ENCODE results near the gene PHLDB3.

PHLDB3 gene

DNA sequence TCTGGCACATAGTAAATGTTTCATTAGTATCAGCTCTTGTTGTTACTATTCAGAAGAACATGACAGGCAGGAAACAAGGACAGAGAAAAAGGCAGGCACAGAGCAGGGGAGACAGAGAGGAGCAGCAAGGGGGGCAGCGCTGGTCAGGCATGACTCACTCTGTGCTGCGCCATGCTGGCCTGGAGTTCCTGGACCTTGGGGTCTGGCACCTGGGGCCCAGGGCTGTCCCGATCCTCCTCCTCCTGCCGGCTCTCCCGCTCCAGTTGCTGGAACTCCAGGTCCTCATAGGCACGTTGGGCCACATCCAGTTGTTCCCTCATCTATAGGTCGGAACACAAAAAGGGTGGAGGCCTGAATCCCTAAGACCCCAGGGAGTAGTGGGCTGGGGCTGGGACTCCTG, 7.6 kb downstream of the PHLDB3 start:
- no peak for DNase-seq

DNA sequence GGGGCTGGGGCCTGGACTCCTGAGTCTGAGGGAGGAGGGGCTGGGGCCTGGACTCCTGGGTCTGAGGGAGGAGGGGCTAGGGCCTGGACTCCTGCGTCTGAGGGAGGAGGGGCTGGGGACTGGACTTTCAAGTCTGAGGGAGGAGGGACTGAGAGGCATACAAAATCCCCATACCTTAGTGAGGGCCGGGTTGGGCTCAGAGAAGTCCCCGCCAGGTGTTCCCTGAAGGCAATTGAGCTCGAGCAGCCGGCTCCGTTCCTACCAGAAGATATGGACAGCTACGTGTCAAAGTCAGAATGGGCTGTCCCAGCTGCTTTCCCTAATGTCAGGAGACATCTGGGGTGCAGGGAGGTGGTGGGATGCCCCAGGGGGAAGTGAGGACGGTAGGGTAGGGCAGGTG, 9.5 kb downstream of the PHLDB3 start:
- no peak for DNase-seq

- no peak for DNase-seq
Measured at GRCh38 chr19:43490759-43491158, 13.8 kb downstream of the PHLDB3 start.

GRCh38 chr19:43489979-43490599, 14.5 kb downstream of the PHLDB3 start:
- DNase-seq: no peak

DNA sequence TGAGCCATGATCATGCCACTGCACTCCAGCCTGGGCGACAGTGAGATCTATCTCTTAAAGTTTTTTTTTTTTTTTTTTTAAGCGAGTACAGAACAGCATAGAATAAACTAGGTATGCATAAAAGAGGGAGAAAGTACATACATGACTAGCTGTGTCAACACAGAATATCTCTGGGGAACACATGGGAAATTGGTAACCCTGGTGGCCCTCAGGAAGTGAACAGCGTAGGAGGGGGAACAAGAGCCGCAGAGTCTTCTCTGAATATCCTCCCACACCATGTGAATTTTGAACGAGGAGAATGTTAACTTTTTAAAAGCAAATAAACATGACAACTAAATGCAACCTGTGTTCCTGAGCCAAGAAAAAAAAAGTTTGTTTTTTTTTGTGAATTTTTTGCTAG, 15.2 kb downstream of the PHLDB3 start:
- DNase-seq: no peak

DNA sequence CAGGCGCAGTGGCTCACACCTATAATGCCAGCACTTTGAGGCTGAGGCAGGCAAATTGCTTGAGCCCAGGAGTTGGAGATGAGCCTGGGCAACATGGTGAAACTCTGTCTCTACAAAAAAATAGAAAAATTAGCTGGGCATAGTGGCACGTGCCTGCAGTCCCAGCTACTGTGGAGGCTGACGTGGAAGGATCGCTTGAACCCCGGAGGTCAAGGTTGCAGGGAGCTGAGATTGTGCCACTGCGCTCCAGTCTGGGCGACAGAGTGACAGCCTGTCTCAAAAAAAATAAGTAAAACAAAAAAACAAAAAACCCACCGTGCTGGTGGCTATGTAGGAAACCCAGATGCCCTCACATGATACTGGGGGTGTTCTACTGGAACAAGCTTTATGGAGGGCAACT, 16.4 kb downstream of the PHLDB3 start:
- no peak for DNase-seq

DNA sequence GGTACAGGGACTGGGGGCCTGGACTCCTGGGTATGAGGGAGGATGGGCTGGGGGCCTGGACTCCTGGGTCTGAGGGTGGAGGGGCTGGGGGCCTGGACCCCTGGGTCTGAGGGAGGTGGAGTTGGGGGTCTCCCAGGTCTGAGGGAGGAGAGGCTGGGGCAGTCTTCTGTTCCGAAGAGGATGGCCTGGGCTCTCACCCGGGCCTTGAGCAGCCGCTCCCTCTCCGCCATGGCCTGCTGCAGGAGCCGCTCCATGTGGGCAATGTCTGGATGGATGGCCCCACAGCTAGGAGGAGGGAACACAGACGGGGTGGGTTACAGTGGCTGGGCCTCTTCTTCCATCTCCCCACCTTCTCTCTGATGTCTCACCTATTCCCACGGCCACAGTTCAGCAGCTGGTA, 18.1 kb downstream of the PHLDB3 start:
- DNase-seq: no peak

DNA sequence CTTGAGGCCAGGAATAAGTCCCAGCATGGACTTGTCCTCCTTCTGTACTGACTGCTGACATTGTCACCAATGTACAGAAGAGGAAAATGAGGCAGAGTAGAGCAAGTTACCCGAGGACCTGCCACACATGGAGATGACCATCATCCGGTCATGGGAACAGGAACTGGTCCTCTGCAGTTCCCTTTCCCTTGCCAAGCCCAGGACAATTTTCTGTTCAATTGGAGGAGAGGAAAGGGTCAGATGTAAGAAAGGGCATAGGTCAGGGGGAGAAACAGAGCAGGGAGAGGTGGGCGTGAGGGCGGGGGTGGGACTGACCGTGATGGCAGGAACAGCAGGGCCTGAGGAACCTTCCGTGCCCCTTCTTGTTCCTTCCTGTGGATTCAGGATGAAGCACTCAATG, 18.6 kb downstream of the PHLDB3 start:
- no peak for DNase-seq

DNA sequence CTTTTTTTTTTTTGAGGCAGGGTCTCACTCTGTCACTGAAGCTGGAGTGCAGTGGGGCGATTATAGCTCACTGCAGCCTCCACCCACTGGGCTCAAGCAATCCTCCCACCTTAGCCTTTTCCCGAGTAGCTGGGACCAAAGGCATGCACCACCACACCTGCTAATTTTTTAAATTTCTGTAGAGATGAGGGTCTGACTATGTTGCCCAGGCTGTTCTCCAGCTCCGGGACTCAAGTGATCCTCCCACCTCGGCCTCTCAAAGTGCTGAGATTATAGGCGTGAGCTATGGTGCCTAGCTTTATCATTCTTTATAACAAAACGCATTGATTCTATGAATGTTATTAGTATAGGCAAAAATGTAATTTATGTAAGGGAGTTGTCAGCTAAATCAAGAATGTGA, 21.3 kb downstream of the PHLDB3 start:
- DNase-seq: no peak

- DNase-seq: no peak
Measured at GRCh38 chr19:43482193-43482592, 22.4 kb downstream of the PHLDB3 start.

DNA sequence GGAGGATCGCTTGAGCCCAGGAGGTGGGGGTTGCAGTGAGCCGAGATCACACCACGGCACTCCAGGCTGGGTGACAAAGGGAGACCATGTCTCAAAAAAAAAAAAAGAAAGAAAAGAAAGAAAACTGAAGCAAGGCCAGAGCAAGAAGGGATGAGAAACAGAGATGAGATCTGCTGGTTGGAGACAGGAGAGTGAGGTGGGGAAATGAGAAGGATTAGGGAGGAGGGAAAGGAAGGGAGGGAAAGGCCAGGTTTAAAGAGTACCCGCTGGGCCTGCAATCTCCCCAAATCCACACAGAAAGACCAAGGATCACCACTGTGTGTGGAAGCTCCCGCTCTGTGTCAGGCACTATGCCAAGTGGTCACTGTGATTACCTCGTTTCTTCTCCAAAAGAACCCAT, 22.8 kb downstream of the PHLDB3 start:
- no peak for DNase-seq

DNA sequence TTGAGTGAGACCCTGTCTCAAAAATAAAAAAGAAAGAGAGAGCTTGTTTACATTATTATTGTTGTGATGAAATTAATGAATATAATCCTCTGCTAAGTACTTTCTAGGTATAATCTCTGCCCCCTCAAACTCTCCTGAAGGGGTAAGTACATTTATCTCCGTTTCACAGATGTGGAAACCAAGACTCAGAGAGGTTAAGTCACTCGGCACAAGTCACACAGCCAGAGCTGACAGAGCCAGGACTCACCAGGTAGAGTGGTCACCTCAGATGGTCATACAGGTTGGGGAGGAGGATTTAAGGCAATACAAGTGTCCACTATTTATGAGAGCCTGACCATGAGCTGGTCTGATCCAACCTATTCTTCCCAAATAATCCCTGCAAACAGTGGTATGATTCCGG, 24.0 kb downstream of the PHLDB3 start:
- DNase-seq: no peak

- DNase-seq: no peak
Measured at GRCh38 chr19:43479961-43480561, 24.5 kb downstream of the PHLDB3 start.

DNA sequence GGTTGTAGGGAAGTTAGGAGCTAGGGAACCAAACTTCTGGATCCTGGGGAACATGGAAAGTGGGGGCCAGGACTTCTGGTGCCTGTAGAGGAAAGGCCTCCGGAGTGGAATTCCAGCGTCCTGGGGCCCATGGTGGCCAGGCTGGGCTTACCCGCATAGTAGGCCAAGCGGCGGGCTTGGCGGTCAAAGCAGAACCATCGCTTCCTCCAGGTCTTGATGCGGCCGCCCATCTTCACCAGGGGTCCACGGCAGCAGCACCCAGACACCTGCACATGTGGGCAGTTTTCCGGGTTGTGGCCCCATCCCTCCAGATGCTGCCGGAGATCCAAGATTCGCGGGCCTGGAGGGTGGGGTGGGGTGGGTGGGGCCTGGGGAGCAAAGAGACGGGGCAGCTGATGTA, 25.3 kb downstream of the PHLDB3 start:
- DNase-seq: no peak

- DNase-seq: no peak
Measured at GRCh38 chr19:43478323-43478722, 26.2 kb downstream of the PHLDB3 start.

DNA sequence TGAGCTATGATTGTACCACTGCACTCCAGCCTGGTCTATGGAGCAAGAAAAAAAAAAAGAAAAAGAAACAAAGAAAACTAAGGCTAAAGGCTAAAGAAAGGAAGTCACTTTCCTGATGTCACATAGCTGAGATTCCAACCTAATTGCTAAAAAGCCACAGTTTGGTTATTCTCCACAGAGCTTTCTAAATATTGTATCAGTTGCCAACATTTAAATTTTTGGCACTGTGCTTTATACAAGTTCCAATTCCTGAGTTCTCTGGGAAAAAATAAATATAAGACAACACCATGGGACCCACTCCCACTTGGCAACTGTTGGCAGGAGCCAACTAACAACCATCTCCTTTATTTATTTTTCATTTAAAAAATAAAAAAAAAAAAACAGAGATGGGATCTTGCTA, 27.9 kb downstream of the PHLDB3 start:
- no peak for DNase-seq

DNA sequence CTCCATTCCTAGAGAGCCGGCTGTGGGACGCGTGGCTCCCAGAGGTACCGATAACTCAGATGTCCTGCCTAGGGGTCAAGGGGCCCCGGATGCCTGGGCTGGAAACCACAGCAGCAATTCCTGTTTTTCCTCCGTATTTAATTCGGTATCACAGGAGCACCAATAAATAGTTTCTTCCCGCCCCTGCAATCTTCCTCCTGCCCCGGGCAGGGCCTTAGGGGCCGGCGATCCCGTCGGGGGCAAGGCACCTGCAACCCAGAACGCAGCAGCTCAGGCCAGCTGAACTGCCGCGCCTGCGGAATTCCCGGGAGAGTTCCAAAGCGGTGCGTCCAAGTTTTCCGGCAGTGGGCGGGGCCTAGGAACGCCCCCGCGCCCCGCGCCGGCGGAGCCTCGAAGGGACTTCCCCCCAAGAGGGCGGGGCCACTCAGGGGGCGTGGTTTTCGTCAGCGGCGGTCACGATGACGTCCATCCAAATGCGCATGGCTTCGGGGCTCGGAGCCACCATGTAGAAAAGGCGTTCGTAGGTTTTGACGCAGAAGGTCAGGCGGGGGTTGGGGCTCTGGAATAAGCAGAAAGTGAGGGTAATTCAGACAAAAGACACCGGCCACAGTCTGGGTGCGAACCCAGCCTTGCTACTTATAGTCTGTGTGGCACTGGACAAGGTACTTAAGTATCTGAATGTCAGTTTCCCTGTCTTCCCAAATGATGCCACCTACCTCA, 29.4 kb downstream of the PHLDB3 start:
- DNase-seq: peak; percentile 92

GRCh38 chr19:43474487-43474886, 30.1 kb downstream of the PHLDB3 start:
- no peak for DNase-seq

GRCh38 chr19:43471091-43471490, 33.5 kb downstream of the PHLDB3 start:
- DNase-seq: no peak

DNA sequence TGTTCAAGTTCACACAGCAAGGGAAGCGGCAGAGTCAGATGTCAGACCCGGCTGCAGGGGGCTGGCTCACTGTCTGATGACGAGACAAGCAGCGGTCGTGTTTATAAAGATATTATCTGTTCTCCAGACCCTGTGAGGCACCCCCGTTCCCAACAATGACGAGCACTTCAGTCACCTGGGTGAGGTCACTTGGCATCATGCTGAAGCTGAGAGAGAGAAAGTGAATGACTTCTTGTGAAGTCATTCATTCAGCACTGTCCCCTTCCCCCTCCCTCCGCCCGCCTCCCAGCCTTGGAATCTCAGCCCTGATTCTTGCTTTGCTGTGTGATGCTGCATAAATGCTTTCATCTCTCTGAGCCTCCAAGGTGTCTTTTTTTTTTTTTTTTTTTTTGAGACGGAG, 34.3 kb downstream of the PHLDB3 start:
- no peak for DNase-seq

DNA sequence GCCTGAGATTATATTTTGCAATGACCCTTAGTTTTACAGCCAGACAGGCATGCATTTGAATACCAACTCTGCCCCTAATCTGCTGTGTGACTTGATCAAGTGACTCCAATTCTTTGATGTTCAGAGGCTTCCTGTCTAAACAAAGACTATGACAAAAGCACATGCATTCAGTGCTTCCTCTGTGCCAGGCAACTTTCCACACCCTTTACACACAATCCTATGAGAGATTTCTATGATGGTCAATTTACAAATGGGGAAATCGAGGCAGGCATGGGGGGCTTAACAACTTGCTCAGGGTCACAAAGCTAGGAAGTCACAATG, 35.4 kb downstream of the PHLDB3 start:
- no peak for DNase-seq

GRCh38 chr19:43468354-43469159, 36.0 kb downstream of the PHLDB3 start:
- DNase-seq: no peak

DNA sequence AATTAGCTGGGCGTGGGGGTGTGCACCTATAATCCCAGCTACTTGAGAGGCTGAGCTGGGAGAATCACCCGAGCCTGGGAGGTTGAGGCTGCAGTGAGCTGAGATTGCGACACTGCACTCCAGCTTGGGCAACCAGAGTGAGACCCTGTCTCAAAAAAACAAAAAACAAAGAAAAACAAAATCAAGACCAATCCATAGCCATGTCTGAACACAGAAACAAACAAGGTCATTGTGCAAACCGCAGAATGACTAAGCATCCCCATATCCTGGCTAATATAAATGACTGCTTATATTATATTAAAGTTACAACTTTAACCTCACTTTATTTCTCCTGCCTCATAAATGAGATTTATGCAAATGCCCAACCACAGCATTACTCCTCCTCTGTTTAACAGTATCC, 36.8 kb downstream of the PHLDB3 start:
- DNase-seq: no peak

DNA sequence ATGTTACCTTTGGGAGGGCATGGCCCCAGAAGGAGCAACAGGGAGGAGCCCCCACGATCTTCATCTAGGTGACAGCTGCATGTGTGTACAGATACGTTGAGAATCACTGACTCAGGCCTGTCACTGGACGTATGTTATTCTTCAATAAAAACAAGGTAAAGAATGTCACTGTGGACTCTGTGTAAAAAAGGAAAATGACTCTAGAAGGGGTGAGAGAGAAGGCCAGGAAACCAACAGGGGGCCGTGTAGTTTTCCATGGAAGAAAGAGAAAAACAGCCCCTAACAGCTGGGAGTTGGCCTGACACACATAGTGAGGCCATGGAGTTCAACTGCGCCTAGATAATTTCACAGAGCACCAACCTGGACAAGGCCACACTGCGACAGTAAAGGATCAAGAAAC, 37.3 kb downstream of the PHLDB3 start:
- no peak for DNase-seq
